Measurements from ENCODE around the gene ZNF74.
A peak's percentile ranks its signal among the peaks of the same experiment; 100 is the strongest.
"Not testable (repeated sequence)": the region's sequence is repeated elsewhere in the genome, so short reads cannot be mapped to it uniquely, and the experiment has no call there.

Gene ZNF74

GRCh38 chr22:20448630-20449029 is 54.7 kb downstream of the ZNF74 start:
- DNase-seq (ENCODE audit: low read depth), result no peak

- no peak for DNase-seq (ENCODE audit: low read depth)
Measured at GRCh38 chr22:20449819-20450550, 56.0 kb downstream of the ZNF74 start.

- no peak for DNase-seq (ENCODE audit: low read depth)
Measured at GRCh38 chr22:20450551-20450906, 56.6 kb downstream of the ZNF74 start.

GRCh38 chr22:20451129-20451778 is 57.3 kb downstream of the ZNF74 start:
- DNase-seq (ENCODE audit: low read depth), result not testable (repeated sequence)

GRCh38 chr22:20451920-20452319 is 58.0 kb downstream of the ZNF74 start:
- DNase-seq (ENCODE audit: low read depth), result no peak

GRCh38 chr22:20453222-20453621 is 59.3 kb downstream of the ZNF74 start:
- DNase-seq (ENCODE audit: low read depth), result no peak

- DNase-seq (ENCODE audit: low read depth), result no peak
Measured at GRCh38 chr22:20455709-20456063, 61.7 kb downstream of the ZNF74 start.

GRCh38 chr22:20456064-20456721 is 62.2 kb downstream of the ZNF74 start:
- DNase-seq (ENCODE audit: low read depth), result peak; percentile 59

- no peak for DNase-seq (ENCODE audit: low read depth)
Measured at GRCh38 chr22:20456722-20457076, 62.7 kb downstream of the ZNF74 start.

- no peak for DNase-seq (ENCODE audit: low read depth)
Measured at GRCh38 chr22:20457506-20458240, 63.7 kb downstream of the ZNF74 start.
